BJ (cell line): ENCODE results near the gene GRAMD4. TPM values are rescaled to one million over a fixed set of nuclear protein-coding genes. Genes with fewer than 3 reads are reported as not detected.

Source experiments
- CTCF ChIA-PET: fragments of 350-600 bp; formaldehyde crosslinking; extraction: SDS; loops from one replicate; lab custom pipeline; 2021; ENCODE audit warnings: antibody characterized with exemption, inconsistent platforms; lab: Yijun Ruan, JAX
- POLR2A ChIA-PET: fragments of 300-600 bp; sonication (Branson Sonifier 250); formaldehyde crosslinking; extraction: SDS; loops from one replicate; lab custom pipeline; 2021; ENCODE audit warnings: antibody characterized with exemption; lab: Charles Lee
- DNase-seq: peaks from one replicate; pipeline ENCODE4 v3.0.0-alpha.2; 2011; ENCODE audit warnings: low read depth
- H3K27me3 ChIP-seq: 2 replicates; pipeline ENCODE4 v1.6.0; 2011; ENCODE audit warnings: low read length; ENCODE audit not compliant: control insufficient read depth, insufficient read depth
- H3K36me3 ChIP-seq: 2 replicates; pipeline ENCODE4 v1.5.1; 2011; ENCODE audit warnings: low read length; ENCODE audit not compliant: control insufficient read depth, insufficient read depth
- H3K4me3 ChIP-seq: 2 replicates; pipeline ENCODE4 v1.5.1; 2011; ENCODE audit warnings: low read depth, mild to moderate bottlenecking, control low read depth, low read length
- polyA plus RNA-seq: library from polyadenylated mRNA; depleted of rRNA; stranded (reverse); fragments of >200 nt; gene quantifications from 2 replicates; pipeline ENCODE4 v1.2.3, GENCODE V29; 2011
- TF ChIP-seq, protein P1 (sequence below): IDR thresholded peaks from 2 replicates; pipeline ENCODE4 v1.5.1; 2011; ENCODE audit warnings: low read depth, mild to moderate bottlenecking, control low read depth, inconsistent platforms, low read length, moderate library complexity; ENCODE audit not compliant: insufficient read depth

The GRAMD4 gene
- polyA plus RNA-seq, 1 experiment = 10.3 TPM

- ChIA-PET CTCF (no interaction called here), POLR2A (no interaction called here)
- Histone ChIP-seq H3K4me3 (peak overlapping the region; percentile 78), H3K27me3 (no peaks in the 10 kb centered on the region), H3K36me3 (no peaks in the 10 kb centered on the region; the same call in 1 of the 2 replicates)
- DNase-seq = no peak
- TF ChIP-seq, protein P1, sequence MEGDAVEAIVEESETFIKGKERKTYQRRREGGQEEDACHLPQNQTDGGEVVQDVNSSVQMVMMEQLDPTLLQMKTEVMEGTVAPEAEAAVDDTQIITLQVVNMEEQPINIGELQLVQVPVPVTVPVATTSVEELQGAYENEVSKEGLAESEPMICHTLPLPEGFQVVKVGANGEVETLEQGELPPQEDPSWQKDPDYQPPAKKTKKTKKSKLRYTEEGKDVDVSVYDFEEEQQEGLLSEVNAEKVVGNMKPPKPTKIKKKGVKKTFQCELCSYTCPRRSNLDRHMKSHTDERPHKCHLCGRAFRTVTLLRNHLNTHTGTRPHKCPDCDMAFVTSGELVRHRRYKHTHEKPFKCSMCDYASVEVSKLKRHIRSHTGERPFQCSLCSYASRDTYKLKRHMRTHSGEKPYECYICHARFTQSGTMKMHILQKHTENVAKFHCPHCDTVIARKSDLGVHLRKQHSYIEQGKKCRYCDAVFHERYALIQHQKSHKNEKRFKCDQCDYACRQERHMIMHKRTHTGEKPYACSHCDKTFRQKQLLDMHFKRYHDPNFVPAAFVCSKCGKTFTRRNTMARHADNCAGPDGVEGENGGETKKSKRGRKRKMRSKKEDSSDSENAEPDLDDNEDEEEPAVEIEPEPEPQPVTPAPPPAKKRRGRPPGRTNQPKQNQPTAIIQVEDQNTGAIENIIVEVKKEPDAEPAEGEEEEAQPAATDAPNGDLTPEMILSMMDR = no peak
Observed at GRCh38 chr22:46577368-46578249, 42.6 kb upstream of the GRAMD4 start.

DNA sequence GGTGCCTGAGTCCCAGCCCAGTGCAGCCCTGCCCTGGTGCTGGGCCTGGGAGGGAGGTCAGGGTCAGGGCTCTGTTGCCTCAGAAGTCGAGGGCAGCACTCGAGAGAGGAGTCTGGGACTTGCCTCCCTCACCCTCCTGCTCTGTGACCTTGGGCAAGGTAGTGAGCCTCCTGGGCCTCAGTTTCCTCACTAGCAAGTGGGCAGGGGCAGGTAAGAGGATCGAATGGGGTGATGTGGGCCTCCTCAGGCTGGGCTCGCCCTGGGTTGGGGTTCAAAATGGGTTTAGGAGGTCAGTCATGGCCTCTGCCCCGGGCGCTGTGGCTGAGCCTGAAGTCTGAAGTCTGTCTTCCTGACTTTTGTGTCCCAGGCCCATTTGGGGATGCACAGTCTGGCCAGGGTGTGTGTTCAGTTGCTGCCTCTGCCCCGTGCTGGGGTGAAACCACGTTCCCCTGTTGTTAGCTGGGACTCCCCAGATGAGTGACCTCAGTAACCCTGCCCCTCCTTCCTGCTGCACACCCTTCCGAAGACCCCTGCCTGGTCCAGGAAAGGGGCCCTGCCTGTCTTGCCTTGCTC is 41.8 kb upstream of the GRAMD4 start:
- no peak for DNase-seq
- POLR2A ChIA-PET = no interaction called here
- CTCF ChIA-PET = interaction anchor here (0.6 kb wide), 1 partner anchor 11 kb away, joined by 3 read pairs; no protein-coding TSS in a partner anchor

DNA sequence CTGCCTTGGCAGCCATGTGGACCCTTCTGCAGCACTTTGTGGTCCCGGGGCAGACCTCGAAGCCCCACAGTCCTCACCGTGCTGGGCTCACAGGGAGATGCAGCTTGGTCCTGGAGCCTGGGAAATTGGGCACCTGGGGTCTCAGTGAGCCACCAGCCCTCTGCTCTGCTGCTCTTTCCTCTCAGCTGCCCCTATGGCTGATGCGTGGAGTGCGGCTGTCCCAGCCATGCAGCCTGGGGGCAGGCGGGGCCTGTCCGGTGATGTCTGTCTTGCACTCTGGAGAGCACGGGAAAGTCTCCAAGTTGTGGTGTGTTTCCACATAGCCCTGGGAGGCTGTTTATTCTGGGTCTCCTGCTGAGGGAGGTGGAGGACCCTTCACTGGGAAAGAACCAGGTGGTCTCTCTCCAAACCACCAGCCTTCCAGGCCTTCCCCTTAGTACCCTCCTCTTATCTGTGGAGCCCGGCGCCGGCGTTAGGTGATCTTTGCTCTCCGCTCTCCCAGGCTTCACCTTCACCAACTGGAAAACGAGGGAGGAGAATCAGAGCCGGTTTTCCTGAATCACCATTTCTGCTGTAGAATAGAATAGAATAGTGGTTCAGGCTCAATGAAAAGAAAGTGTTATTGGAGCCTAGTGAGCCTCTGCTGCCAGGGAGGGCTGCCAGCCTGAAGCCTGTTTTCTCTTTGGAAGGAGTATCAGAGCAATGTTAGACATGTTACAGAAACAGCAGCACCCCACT is 41.2 kb upstream of the GRAMD4 start:
- H3K4me3 ChIP-seq = no peak overlapping the region
- POLR2A ChIA-PET = no interaction called here
- CTCF ChIA-PET = interaction anchor here (0.6 kb wide), 1 partner anchor 10 kb away, joined by 3 read pairs; no protein-coding TSS in a partner anchor
- no peak for DNase-seq
- H3K36me3 ChIP-seq = no peaks in the 10 kb centered on the region; the same call in 1 of the 2 replicates
- H3K27me3 ChIP-seq = no peaks in the 10 kb centered on the region
- TF ChIP-seq, protein P1 = no peak

More for the DNA sequence above, 41.8 kb upstream of the GRAMD4 start:
- H3K27me3 ChIP-seq = no peaks in the 10 kb centered on the region
- H3K4me3 ChIP-seq = peak overlapping the region; percentile 78
- H3K36me3 ChIP-seq = no peaks in the 10 kb centered on the region; the same call in 1 of the 2 replicates
- TF ChIP-seq, protein P1 = no peak

DNA sequence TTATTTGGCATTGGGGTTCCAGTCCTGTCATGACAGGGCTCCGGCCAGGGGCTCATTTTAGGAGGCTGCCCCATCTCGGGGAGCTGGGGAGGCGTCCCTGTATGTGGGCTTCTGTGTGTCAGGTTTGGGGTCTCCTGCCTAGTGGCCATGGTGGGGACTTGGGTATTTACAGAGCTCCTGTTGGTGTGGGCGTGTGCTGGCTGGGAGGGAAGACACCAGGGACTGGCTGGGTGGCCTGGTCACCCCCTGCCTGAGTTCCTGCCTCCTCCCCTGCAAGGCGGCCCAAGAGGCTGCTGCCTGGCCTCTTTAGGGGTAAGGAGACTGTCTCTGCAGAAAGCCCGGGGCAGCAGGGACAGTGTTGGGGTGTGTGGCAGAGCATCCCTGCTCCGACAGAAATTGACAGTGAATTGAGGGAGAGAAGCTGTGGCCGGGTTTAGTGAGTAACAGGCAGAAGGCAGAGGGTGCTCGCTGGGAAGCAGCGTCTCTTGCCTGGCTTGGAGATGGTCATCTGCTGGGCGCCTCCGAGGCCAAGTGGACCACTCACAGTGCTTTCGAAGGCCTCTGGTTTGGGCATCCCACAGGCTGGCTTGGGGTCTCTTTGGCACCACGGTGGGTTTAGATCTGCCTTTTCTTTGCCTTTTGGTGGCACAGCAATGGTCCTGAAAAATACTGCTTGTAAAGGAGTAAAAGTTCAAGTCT is 40.3 kb upstream of the GRAMD4 start:
- ChIA-PET POLR2A (no interaction called here), CTCF (no interaction called here)

More for the DNA sequence above, 40.3 kb upstream of the GRAMD4 start:
- no peaks in the 10 kb centered on the region for H3K27me3 ChIP-seq
- TF ChIP-seq, protein P1 = no peak
- DNase-seq = no peak
- no peak overlapping the region for H3K4me3 ChIP-seq
- no peaks in the 10 kb centered on the region; the same call in 1 of the 2 replicates for H3K36me3 ChIP-seq
